H1 (cell line): ENCODE measurements around the gene TBC1D22B. TPM values are rescaled to one million over a fixed set of nuclear protein-coding genes. Genes with fewer than 3 reads are reported as not detected.

Experiments
- CTCF ChIA-PET: fragments of 300-600 bp; sonication (Branson Sonifier 250); formaldehyde crosslinking; loops from one replicate; lab custom pipeline; 2021; ENCODE audit not compliant: partially characterized antibody; lab: Charles Lee
- POLR2A ChIA-PET: fragments of 300-600 bp; sonication (Branson Sonifier 250); formaldehyde crosslinking; loops from one replicate; lab custom pipeline; 2021; ENCODE audit warnings: inconsistent platforms; ENCODE audit not compliant: partially characterized antibody; lab: Charles Lee
- DNase-seq, 2 experiments: peaks; one replicate each; pipeline versions ENCODE4 v3.0.0 to v3.0.0-alpha.2; 2010 to 2022; ENCODE audit warnings: low spot score in 2 of 2, low read depth in 1 of 2, mixed read lengths in 1 of 2
- FAIRE-seq: peaks from 2 replicates; lab custom pipeline; 2011; peaks lifted over from hg19 to GRCh38; lab: Jason Lieb, UNC
- H2AFZ ChIP-seq: 2 replicates; pipeline ENCODE4 v1.8.1; 2012; ENCODE audit warnings: low read length, inconsistent platforms
- H2AK5ac ChIP-seq: 2 replicates; pipeline ENCODE4 v1.6.1; 2013; ENCODE audit warnings: low read depth, low read length
- H2BK120ac ChIP-seq: replicated peaks from 2 replicates; pipeline ENCODE3; 2013; ENCODE audit warnings: low read depth, low read length, inconsistent platforms
- H2BK12ac ChIP-seq: 2 replicates; pipeline ENCODE4 v1.6.1; 2013; ENCODE audit warnings: low read depth, low read length
- H2BK15ac ChIP-seq: 2 replicates; pipeline ENCODE4 v1.6.1; 2013; ENCODE audit warnings: low read length
- H2BK20ac ChIP-seq: 2 replicates; pipeline ENCODE4 v1.6.1; 2013; ENCODE audit warnings: low read length
- H2BK5ac ChIP-seq: 2 replicates; pipeline ENCODE4 v1.6.1; 2013; ENCODE audit warnings: low read depth, low read length
- H3K14ac ChIP-seq: 2 replicates; pipeline ENCODE4 v1.6.1; 2013; ENCODE audit warnings: inconsistent platforms; ENCODE audit not compliant: insufficient read length
- H3K18ac ChIP-seq: 2 replicates; pipeline ENCODE4 v1.6.1; 2013; ENCODE audit warnings: low read length; ENCODE audit errors: extremely low read depth
- H3K23ac ChIP-seq: 2 replicates; pipeline ENCODE4 v1.6.1; 2013; ENCODE audit warnings: inconsistent platforms; ENCODE audit not compliant: insufficient read length
- H3K23me2 ChIP-seq: 2 replicates; pipeline ENCODE4 v1.6.1; 2013; ENCODE audit warnings: low read depth, low read length
- H3K27ac ChIP-seq: 2 replicates; pipeline ENCODE4 v1.6.1; 2011; ENCODE audit warnings: low read depth, low read length, inconsistent platforms
- H3K27me3 ChIP-seq, 4 experiments: replicated peaks in 1 of 4; 1 replicate in 1 of 4; 2 replicates in 3 of 4; pipeline versions ENCODE4 v1.6.1 to v1.8.1; 2011 to 2013; ENCODE audit warnings: low read length in 3 of 4, mild to moderate bottlenecking in 3 of 4, inconsistent platforms in 2 of 4, mixed read lengths in 2 of 4, moderate library complexity in 1 of 4; ENCODE audit not compliant: control insufficient read depth in 3 of 4, insufficient read depth in 3 of 4; ENCODE audit errors: extremely low read depth in 1 of 4
- H3K36me3 ChIP-seq, 4 experiments: 2 replicates each; pipeline versions ENCODE4 v1.6.1 to v1.8.1; 2011 to 2013; ENCODE audit warnings: mild to moderate bottlenecking in 4 of 4, low read length in 3 of 4, moderate library complexity in 2 of 4, control low read depth in 1 of 4, inconsistent platforms in 1 of 4; ENCODE audit not compliant: insufficient read depth in 4 of 4, control insufficient read depth in 2 of 4
- H3K4ac ChIP-seq: replicated peaks from 2 replicates; pipeline ENCODE3; 2013; ENCODE audit warnings: low read length, low read depth, mixed read lengths, inconsistent platforms; ENCODE audit not compliant: insufficient read length
- H3K4me1 ChIP-seq, 4 experiments: replicated peaks in 1 of 4; 1 replicate in 1 of 4; 2 replicates in 3 of 4; pipeline versions ENCODE4 v1.6.1 to v1.8.1; 2011 to 2013; ENCODE audit warnings: low read length in 3 of 4, inconsistent platforms in 2 of 4, mixed read lengths in 1 of 4; ENCODE audit not compliant: insufficient read depth in 4 of 4, control insufficient read depth in 3 of 4
- H3K4me2 ChIP-seq, 2 experiments: 2 replicates each; pipeline versions ENCODE4 v1.6.1 to v1.8.1; 2011 to 2013; ENCODE audit warnings: low read depth in 2 of 2, low read length in 2 of 2, control low read depth in 1 of 2, inconsistent platforms in 1 of 2, mild to moderate bottlenecking in 1 of 2; ENCODE audit not compliant: insufficient read depth in 1 of 2
- H3K4me3 ChIP-seq, 4 experiments: fragments of 200-600, 300-600 bp in 1 of 4; sonication (generic), shearing (Covaris generic), sonication (Bioruptor Twin) in 1 of 4; 2 replicates each; pipeline versions ENCODE4 v1.5.1 to v1.8.1; 2011 to 2016; ENCODE audit warnings: low read length in 4 of 4, low read depth in 3 of 4, control low read depth in 2 of 4, inconsistent platforms in 2 of 4, mild to moderate bottlenecking in 2 of 4, mixed read lengths in 1 of 4, moderate library complexity in 1 of 4; ENCODE audit not compliant: insufficient read depth in 2 of 4; ENCODE audit errors: extremely low read depth in 1 of 4
- H3K56ac ChIP-seq: replicated peaks from 2 replicates; pipeline ENCODE3; 2013; ENCODE audit warnings: low read depth, mild to moderate bottlenecking, mixed read lengths, low read length, inconsistent platforms; ENCODE audit not compliant: insufficient read length
- H3K79me1 ChIP-seq: 2 replicates; pipeline ENCODE4 v1.6.1; 2013; ENCODE audit warnings: low read depth, low read length, control low read depth
- H3K79me2 ChIP-seq, 2 experiments: 2 replicates each; pipeline versions ENCODE4 v1.6.1 to v1.8.1; 2012 to 2013; ENCODE audit warnings: low read length in 2 of 2, mild to moderate bottlenecking in 2 of 2, inconsistent platforms in 1 of 2; ENCODE audit not compliant: insufficient read depth in 2 of 2, control insufficient read depth in 1 of 2
- H3K9ac ChIP-seq, 4 experiments: replicated peaks in 1 of 4; 1 replicate in 1 of 4; 2 replicates in 3 of 4; pipeline versions ENCODE4 v1.6.1 to v1.8.1; 2011 to 2013; ENCODE audit warnings: low read depth in 3 of 4, low read length in 3 of 4, control low read depth in 2 of 4, mild to moderate bottlenecking in 2 of 4, moderate library complexity in 2 of 4, inconsistent platforms in 1 of 4; ENCODE audit errors: extremely low read depth in 1 of 4
- H3K9me3 ChIP-seq, 2 experiments: 2 replicates each; pipeline versions ENCODE4 v1.6.1 to v1.8.1; 2012 to 2013; ENCODE audit warnings: mild to moderate bottlenecking in 2 of 2, moderate library complexity in 2 of 2, control low read depth in 1 of 2, inconsistent platforms in 1 of 2, low read depth in 1 of 2, low read length in 1 of 2, mixed read lengths in 1 of 2; ENCODE audit not compliant: insufficient read depth in 2 of 2
- H4K20me1 ChIP-seq, 2 experiments: replicated peaks in 1 of 2; 2 replicates each; pipeline versions ENCODE3 to v1.8.1; 2011 to 2013; ENCODE audit warnings: inconsistent platforms in 2 of 2, low read length in 2 of 2, mild to moderate bottlenecking in 1 of 2; ENCODE audit not compliant: insufficient read depth in 2 of 2, control insufficient read depth in 1 of 2
- H4K5ac ChIP-seq: 2 replicates; pipeline ENCODE4 v1.6.1; 2013; ENCODE audit warnings: low read length, low read depth, mixed read lengths, inconsistent platforms; ENCODE audit not compliant: insufficient read length
- H4K8ac ChIP-seq: 2 replicates; pipeline ENCODE4 v1.8.0; 2013; ENCODE audit warnings: mild to moderate bottlenecking, moderate library complexity, low read length, inconsistent platforms; ENCODE audit not compliant: insufficient read depth; ENCODE audit errors: extremely low read depth
- H4K91ac ChIP-seq: replicated peaks from 2 replicates; pipeline ENCODE3; 2013; ENCODE audit warnings: low read length, mixed read lengths, inconsistent platforms; ENCODE audit not compliant: insufficient read length
- EP300 ChIP-seq, 2 experiments: IDR thresholded peaks; 1 replicate in 1 of 2; 2 replicates in 1 of 2; pipeline ENCODE4 v1.6.1; 2011 to 2012; ENCODE audit warnings: low read depth in 2 of 2, low read length in 2 of 2, mild to moderate bottlenecking in 2 of 2, borderline replicate concordance in 1 of 2, inconsistent platforms in 1 of 2, moderate library complexity in 1 of 2
- JUN ChIP-seq: IDR thresholded peaks from 2 replicates; pipeline ENCODE4 v1.6.1; 2011; ENCODE audit warnings: low read depth, mild to moderate bottlenecking, improper control_type of control experiment, low read length
- WGBS, 2 experiments: shearing (Covaris generic) in 1 of 2; methylation state at CpG; one replicate each; pipeline versions ENCODE4 v1.1.6 to v1.1.7; 2013 to 2015; ENCODE audit warnings: low lambda C conversion rate in 2 of 2, mixed read lengths in 2 of 2, inconsistent platforms in 1 of 2, low coverage in 1 of 2, missing lambda C conversion rate in 1 of 2; ENCODE audit not compliant: insufficient replicate concordance in 2 of 2, insufficient coverage in 1 of 2, insufficient read length in 1 of 2; ENCODE audit errors: extremely low coverage in 1 of 2, missing lambda C conversion rate in 1 of 2; 5-methylcytosine and 5-hydroxymethylcytosine counted together
- polyA plus RNA-seq, 7 experiments: library from polyadenylated mRNA; depleted of rRNA in 3 of 7; stranded (reverse) in 5 of 7; unstranded in 2 of 7; fragments of >200 nt in 5 of 7; fragments of 200-250 nt in 2 of 7; gene quantifications; 1 replicate in 5 of 7; 2 replicates in 1 of 7; 4 replicates in 1 of 7; pipeline versions ENCODE4 v1.2.1 to v1.2.3, GENCODE V29; 2011 to 2013; ENCODE audit warnings: missing spikeins in 2 of 7, mixed read lengths in 2 of 7
- total RNA-seq: library from RNA; stranded (reverse); fragmentation: NEBNext Ultra II Directional; extraction: Animal tissue kit (Norgen Biotek cat#: 25700); gene quantifications from 2 replicates; pipeline ENCODE4 v1.2.1, GENCODE V29; 2021
- TF ChIP-seq, protein P1 (sequence below), 3 experiments: IDR thresholded peaks; 1 replicate in 2 of 3; 2 replicates in 1 of 3; pipeline versions ENCODE4 v1.5.1 to v1.6.1; 2011; ENCODE audit warnings: low read length in 3 of 3, mild to moderate bottlenecking in 3 of 3, inconsistent platforms in 2 of 3, low read depth in 1 of 3, moderate library complexity in 1 of 3; ENCODE audit not compliant: insufficient read depth in 1 of 3; ENCODE audit errors: control extremely low read depth in 1 of 3

TBC1D22B gene
- total and polyA plus RNA-seq, 2 of the 8 experiments (the other 6 are each of a cell fraction or from before 2014, with no cell fraction given): 10.1 to 17.4 TPM

- 96% methylated on average over 6 of the region's 6 CpGs; no CpG with 5 or more reads in 1 of the 2 experiments for WGBS, 2 experiments
- Histone ChIP-seq H3K9ac (no peak overlapping the region), H2AK5ac (no peak overlapping the region), H3K27me3 (no peaks in the 10 kb centered on the region; a peak in 1 of 7 replicates), H3K4ac (no peak overlapping the region), H2BK15ac (no peak overlapping the region), H3K27ac (no peak overlapping the region), H3K4me1 (no peaks in the 10 kb centered on the region; a peak in 1 of 7 replicates), H3K23me2 (peaks cover 5% of the 10 kb centered on the region; the same call in 1 of the 2 replicates), H2BK5ac (no peak overlapping the region), H4K8ac (no peak overlapping the region), H3K4me3 (no peak overlapping the region), H2BK120ac (no peak overlapping the region), H4K91ac (no peak overlapping the region), H3K4me2 (no peak overlapping the region), H3K14ac (no peak overlapping the region), H2BK20ac (no peak overlapping the region), H3K9me3 (no peaks in the 10 kb centered on the region), H3K18ac (no peak overlapping the region), H3K79me1 (no peaks in the 10 kb centered on the region), H4K20me1 (peaks cover 0 to 2% of the 10 kb centered on the region in 2 experiments), H3K79me2 (no peaks in the 10 kb centered on the region), H3K56ac (no peak overlapping the region), H3K23ac (no peak overlapping the region), H4K5ac (no peak overlapping the region), H2BK12ac (no peak overlapping the region), H2AFZ (no peak overlapping the region), H3K36me3 (no peaks in the 10 kb centered on the region)
- FAIRE-seq (no peak), DNase-seq (no peak)
- no peak for TF ChIP-seq EP300 (IDR thresholded peaks at IDR 0.05; ENCODE audit: borderline replicate concordance in 1 of 2, low read depth in 2 of 2, low read length in 2 of 2)
- TF ChIP-seq, protein P1, sequence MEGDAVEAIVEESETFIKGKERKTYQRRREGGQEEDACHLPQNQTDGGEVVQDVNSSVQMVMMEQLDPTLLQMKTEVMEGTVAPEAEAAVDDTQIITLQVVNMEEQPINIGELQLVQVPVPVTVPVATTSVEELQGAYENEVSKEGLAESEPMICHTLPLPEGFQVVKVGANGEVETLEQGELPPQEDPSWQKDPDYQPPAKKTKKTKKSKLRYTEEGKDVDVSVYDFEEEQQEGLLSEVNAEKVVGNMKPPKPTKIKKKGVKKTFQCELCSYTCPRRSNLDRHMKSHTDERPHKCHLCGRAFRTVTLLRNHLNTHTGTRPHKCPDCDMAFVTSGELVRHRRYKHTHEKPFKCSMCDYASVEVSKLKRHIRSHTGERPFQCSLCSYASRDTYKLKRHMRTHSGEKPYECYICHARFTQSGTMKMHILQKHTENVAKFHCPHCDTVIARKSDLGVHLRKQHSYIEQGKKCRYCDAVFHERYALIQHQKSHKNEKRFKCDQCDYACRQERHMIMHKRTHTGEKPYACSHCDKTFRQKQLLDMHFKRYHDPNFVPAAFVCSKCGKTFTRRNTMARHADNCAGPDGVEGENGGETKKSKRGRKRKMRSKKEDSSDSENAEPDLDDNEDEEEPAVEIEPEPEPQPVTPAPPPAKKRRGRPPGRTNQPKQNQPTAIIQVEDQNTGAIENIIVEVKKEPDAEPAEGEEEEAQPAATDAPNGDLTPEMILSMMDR (IDR thresholded peaks at IDR 0.05; ENCODE audit: control extremely low read depth in 1 of 3, insufficient read depth in 1 of 3, low read depth in 1 of 3, low read length in 3 of 3): no peak
- no peak for TF ChIP-seq JUN
- ChIA-PET CTCF (interaction anchor here (6.2 to 34.9 kb wide), 2 partner anchors 9 to 195 kb away, joined by 55 to 866 read pairs; no protein-coding TSS in a partner anchor), POLR2A (interaction anchor here (1.0 kb wide), 1 partner anchor 9 kb away, joined by 3 read pairs; no protein-coding TSS in a partner anchor)
Measured at GRCh38 chr6:37218061-37218460, 39.5 kb upstream of the TBC1D22B start.
